K562 (cell line): Measurements from ENCODE around the gene MOGAT2. TPM values are rescaled to one million over a fixed set of nuclear protein-coding genes. Genes with fewer than 3 reads are reported as not detected.
A peak's percentile ranks its signal among the peaks of the same experiment; 100 is the strongest.

Experiments
- ATAC-seq: fragments of 200-7000 bp; cut with Tn5 transposase; 3 replicates; pipeline ENCODE4 v1.9.1; 2020; ENCODE audit warnings: moderate library complexity
- BruUV-seq: library from RNA; stranded (reverse); fragments of 400-500 nt; replicated peaks from 2 replicates; lab custom pipeline; 2021; lab: Mats Ljungman, UMichigan
- CTCF ChIA-PET: fragments of 300-600 bp; formaldehyde crosslinking; extraction: SDS; loops from one replicate; lab custom pipeline; 2021; ENCODE audit warnings: low intra/inter-chr PET ratio; lab: Yijun Ruan, JAX
- POLR2A ChIA-PET: fragments of 300-600, 350-650 bp; sonication (Branson Sonifier 250); formaldehyde crosslinking; extraction: SDS; loops from one replicate; lab custom pipeline; 2021; ENCODE audit warnings: antibody characterized with exemption, inconsistent platforms; lab: Yijun Ruan, JAX
- DNase-seq, 4 experiments: peaks; one replicate each; pipeline versions ENCODE4 v3.0.0 to v3.0.0-alpha.2; 2011 to 2018; ENCODE audit warnings: low spot score in 3 of 4, mixed read lengths in 3 of 4; ENCODE audit errors: extremely low read depth in 1 of 4
- FAIRE-seq: peaks from 2 replicates; lab custom pipeline; 2011; peaks lifted over from hg19 to GRCh38; lab: Jason Lieb, UNC
- H2AFZ ChIP-seq: 2 replicates; pipeline ENCODE4 v1.6.0; 2011; ENCODE audit warnings: low read depth, low read length, control low read depth, inconsistent platforms
- H3K27ac ChIP-seq: fragments of 200-600 bp; 3 replicates; pipeline ENCODE4 v1.8.0; 2011; ENCODE audit warnings: low read depth, mild to moderate bottlenecking, control low read depth, inconsistent platforms, low read length, moderate library complexity, mixed read lengths; ENCODE audit errors: extremely low read depth
- H3K27me3 ChIP-seq, 2 experiments: fragments of 300-600 bp in 1 of 2; 2 replicates in 1 of 2; 3 replicates in 1 of 2; pipeline versions ENCODE4 v1.6.0 to v1.8.0; 2011; ENCODE audit warnings: inconsistent platforms in 2 of 2, low read length in 2 of 2, mild to moderate bottlenecking in 1 of 2, mixed read lengths in 1 of 2, moderate library complexity in 1 of 2; ENCODE audit not compliant: control insufficient read depth in 2 of 2, insufficient read depth in 2 of 2
- H3K36me3 ChIP-seq: fragments of 300-600 bp; 3 replicates; pipeline ENCODE4 v1.8.0; 2011; ENCODE audit warnings: mild to moderate bottlenecking, low read length, inconsistent platforms; ENCODE audit not compliant: control insufficient read depth, insufficient read depth
- H3K4me1 ChIP-seq, 2 experiments: fragments of 200-600 bp in 1 of 2; replicated peaks in 1 of 2; 2 replicates in 1 of 2; 3 replicates in 1 of 2; pipeline versions ENCODE4 v1.5.1 to v1.8.0; 2011; ENCODE audit warnings: inconsistent platforms in 2 of 2, low read length in 2 of 2, mild to moderate bottlenecking in 1 of 2, mixed read lengths in 1 of 2, moderate library complexity in 1 of 2; ENCODE audit not compliant: control insufficient read depth in 2 of 2, insufficient read depth in 2 of 2
- H3K4me2 ChIP-seq: 2 replicates; pipeline ENCODE4 v1.6.1; 2011; ENCODE audit warnings: low read length, control low read depth, inconsistent platforms, mixed read lengths; ENCODE audit not compliant: insufficient read depth
- H3K4me3 ChIP-seq: fragments of 200-600 bp; sonication (generic), shearing (Covaris generic); 2 replicates; pipeline ENCODE4 v1.5.1; 2016; ENCODE audit warnings: control low read depth, inconsistent platforms
- H3K79me2 ChIP-seq: fragments of 200-600 bp; 3 replicates; pipeline ENCODE4 v1.8.0; 2011; ENCODE audit warnings: low read length, inconsistent platforms; ENCODE audit not compliant: control insufficient read depth, insufficient read depth
- H3K9ac ChIP-seq, 2 experiments: 2 replicates each; pipeline versions ENCODE4 v1.6.0 to v1.6.1; 2011; ENCODE audit warnings: low read depth in 2 of 2, low read length in 2 of 2, control low read depth in 1 of 2, inconsistent platforms in 1 of 2, mild to moderate bottlenecking in 1 of 2, mixed read lengths in 1 of 2; ENCODE audit not compliant: insufficient read depth in 1 of 2
- H3K9me1 ChIP-seq: one replicate; pipeline ENCODE4 v1.6.0; 2011; ENCODE audit warnings: inconsistent platforms, mild to moderate bottlenecking, low read length, moderate library complexity; ENCODE audit not compliant: control insufficient read depth, insufficient read depth
- H3K9me3 ChIP-seq: replicated peaks from 2 replicates; pipeline ENCODE4 v1.5.1; 2011; ENCODE audit warnings: low read depth, low read length, inconsistent platforms; ENCODE audit not compliant: control insufficient read depth, insufficient read depth
- H4K20me1 ChIP-seq: replicated peaks from 2 replicates; pipeline ENCODE4 v1.6.1; 2011; ENCODE audit warnings: low read length, inconsistent platforms, mixed read lengths; ENCODE audit not compliant: control insufficient read depth, insufficient read depth
- ARID1B ChIP-seq: fragments of 450-650 bp; IDR thresholded peaks from 2 replicates; pipeline ENCODE4 v1.6.1; 2016; ENCODE audit warnings: antibody characterized with exemption, mild to moderate bottlenecking, inconsistent platforms
- CBFA2T3 ChIP-seq: fragments of 450-650 bp; IDR thresholded peaks from 2 replicates; pipeline ENCODE4 v1.6.1; 2017
- CBX1 ChIP-seq: sonication (generic); IDR thresholded peaks from 2 replicates; pipeline ENCODE4 v1.6.1; 2016; ENCODE audit warnings: antibody characterized with exemption, low read depth, mild to moderate bottlenecking
- DIDO1 ChIP-seq: fragments of 450-650 bp; IDR thresholded peaks from 2 replicates; pipeline ENCODE4 v1.6.1; 2016; ENCODE audit warnings: low read depth, missing biosample characterization, missing genetic modification characterization
- EGR1 ChIP-seq: fragments of 450-650 bp; conservative IDR thresholded peaks from 2 replicates; pipeline ENCODE4 v1.6.1; 2017; ENCODE audit warnings: mild to moderate bottlenecking
- EZH2 ChIP-seq: IDR thresholded peaks from 2 replicates; pipeline ENCODE4 v1.6.1; 2012; ENCODE audit warnings: low read depth, mild to moderate bottlenecking, inconsistent platforms, low read length, borderline replicate concordance
- HMG20B ChIP-seq: fragments of 250-450 bp; sonication (Bioruptor Pico); IDR thresholded peaks from 2 replicates; pipeline ENCODE4 v1.5.0; 2021; ENCODE audit warnings: mild to moderate bottlenecking
- HNRNPH1 ChIP-seq: fragments of 200-400 bp; formaldehyde crosslinking; optimal IDR thresholded peaks from 2 replicates; pipeline ENCODE3; 2017; ENCODE audit warnings: low read depth, mild to moderate bottlenecking, low read length, moderate library complexity
- JUND ChIP-seq, 2 experiments: IDR thresholded peaks; 2 replicates in 1 of 2; 3 replicates in 1 of 2; pipeline ENCODE4 v1.6.1; 2011; ENCODE audit warnings: borderline replicate concordance in 2 of 2, low read depth in 2 of 2, low read length in 2 of 2, improper control_type of control experiment in 1 of 2, missing biosample characterization in 1 of 2, missing genetic modification characterization in 1 of 2, missing genetic modification reagents in 1 of 2
- KDM1A ChIP-seq, 2 experiments: fragments of 450-650 bp; IDR thresholded peaks; 2 replicates each; pipeline ENCODE4 v1.6.1; 2016; ENCODE audit warnings: mild to moderate bottlenecking in 2 of 2
- PHB2 ChIP-seq: fragments of 450-650 bp; IDR thresholded peaks from 2 replicates; pipeline ENCODE4 v1.6.1; 2017; ENCODE audit warnings: low read depth
- SMARCC2 ChIP-seq: fragments of 450-650 bp; IDR thresholded peaks from 2 replicates; pipeline ENCODE4 v1.6.1; 2017; ENCODE audit warnings: antibody characterized with exemption, moderate library complexity, mild to moderate bottlenecking, low read depth
- TAL1 ChIP-seq: fragments of 450-650 bp; IDR thresholded peaks from 2 replicates; pipeline ENCODE4 v1.6.1; 2016; ENCODE audit warnings: mild to moderate bottlenecking
- TEAD4 ChIP-seq, 2 experiments: sonication (generic) in 1 of 2; formaldehyde crosslinking in 1 of 2; IDR thresholded peaks; 2 replicates each; pipeline versions ENCODE4 v1.6.1 to v1.8.0; 2012 to 2022; ENCODE audit warnings: borderline replicate concordance in 1 of 2, inconsistent platforms in 1 of 2, low read length in 1 of 2, mild to moderate bottlenecking in 1 of 2, missing genetic modification reagents in 1 of 2
- TFAM ChIP-seq: fragments of 250-450 bp; sonication (Bioruptor Pico); conservative IDR thresholded peaks from 2 replicates; pipeline ENCODE4 v1.5.0; 2021; ENCODE audit warnings: mild to moderate bottlenecking, moderate library complexity
- ZC3H4 ChIP-seq: sonication (generic); formaldehyde crosslinking; IDR thresholded peaks from 2 replicates; pipeline ENCODE4 v1.9.0; 2021; ENCODE audit warnings: missing genetic modification reagents, borderline replicate concordance
- ZFX ChIP-seq: sonication (generic); formaldehyde crosslinking; IDR thresholded peaks from 2 replicates; pipeline ENCODE4 v1.8.0; 2022; ENCODE audit warnings: mild to moderate bottlenecking, missing genetic modification reagents, moderate library complexity
- ZNF274 ChIP-seq: IDR thresholded peaks from 2 replicates; pipeline ENCODE4 v1.6.1; 2011; ENCODE audit warnings: low read depth, mild to moderate bottlenecking, low read length, moderate library complexity, borderline replicate concordance
- ZNF589 ChIP-seq: fragments of 200-800 bp; sonication (Bioruptor generic); IDR thresholded peaks from 2 replicates; pipeline ENCODE4 v1.6.1; 2016; ENCODE audit warnings: low read depth, missing genetic modification characterization, missing compliant biosample characterization
- ZNF830 ChIP-seq: fragments of 250-450 bp; sonication (Bioruptor Pico); IDR thresholded peaks from 2 replicates; pipeline ENCODE4 v1.5.0; 2021; ENCODE audit warnings: mild to moderate bottlenecking
- WGBS: fragments of 100-300 bp; shearing (Covaris generic); methylation state at CpG from one replicate; pipeline ENCODE4 v1.1.6; 2016; ENCODE audit warnings: low coverage, mixed read lengths; ENCODE audit not compliant: insufficient coverage; ENCODE audit errors: missing lambda C conversion rate; 5-methylcytosine and 5-hydroxymethylcytosine counted together
- in situ Hi-C: fragments of 300-500 bp; cut with MboI; formaldehyde crosslinking; loops from 4 replicates; pipeline ENCODE4 v1.15.0; 2018; ENCODE audit warnings: inconsistent platforms, mixed read lengths
- intact Hi-C: fragments of 100-400 bp; cut with micrococcal nuclease; formaldehyde crosslinking; loops from 2 replicates; pipeline ENCODE4 v1.14.2; 2022
- polyA plus RNA-seq, 8 experiments: library from polyadenylated mRNA; depleted of rRNA in 4 of 8; stranded (reverse) in 5 of 8; unstranded in 3 of 8; fragments of >200 nt; fragmentation: Nextera tagmentation in 2 of 8; fragmentation: Illumina TruSeq in 1 of 8; extraction: Ambion mirVana in 2 of 8; extraction: Trizol in 1 of 8; gene quantifications; 2 replicates each; pipeline versions ENCODE4 v1.2.1 to v1.2.3, GENCODE V29; 2011 to 2014; ENCODE audit warnings: inconsistent platforms in 1 of 8, missing spikeins in 1 of 8
- total RNA-seq, 7 experiments: library from RNA; depleted of rRNA in 6 of 7; stranded (reverse); fragments of >200 nt in 6 of 7; fragmentation: Illumina TruSeq in 2 of 7; extraction: Trizol in 2 of 7; gene quantifications; 2 replicates each; pipeline versions ENCODE4 v1.2.1 to v1.2.3, GENCODE V29; 2011 to 2021; ENCODE audit warnings: low replicate concordance in 1 of 7
- TF ChIP-seq, protein P1 (sequence below): fragments of 250-450 bp; sonication (Bioruptor Pico); IDR thresholded peaks from 2 replicates; pipeline ENCODE4 v1.4.0; 2020; ENCODE audit warnings: mild to moderate bottlenecking, moderate library complexity, borderline replicate concordance

The MOGAT2 gene
- total and polyA plus RNA-seq, 9 of the 15 experiments (the other 6 are each of a cell fraction or from before 2014, with no cell fraction given): 0.09 TPM; not detected in 7

DNA sequence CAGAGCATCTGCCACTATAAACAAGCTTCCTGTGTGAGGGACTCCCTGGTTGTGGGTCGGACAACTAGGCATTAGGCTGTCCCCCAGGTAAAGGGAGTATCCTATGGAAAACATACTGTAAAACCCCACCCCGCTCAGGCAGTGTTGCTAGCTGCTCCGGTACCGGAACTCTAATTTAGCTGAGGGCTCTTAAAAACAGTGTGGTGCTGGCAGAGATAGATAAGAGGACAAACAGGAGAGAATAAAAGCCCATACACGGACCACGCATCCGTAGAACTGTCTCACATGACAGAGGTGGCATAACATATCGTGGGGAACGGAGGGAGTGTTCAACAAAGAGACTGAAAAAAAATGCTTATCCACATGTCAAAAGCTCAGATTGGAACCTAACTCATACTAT, 3.4 kb upstream of the MOGAT2 start:
- no peak overlapping the region for H3K4me3 ChIP-seq
- CTCF ChIA-PET: no interaction called here
- no peaks in the 10 kb centered on the region for H4K20me1 ChIP-seq
- no TSS peak for BruUV-seq
- no peaks in the 10 kb centered on the region for H3K79me2 ChIP-seq
- no peak overlapping the region for H3K27ac ChIP-seq
- WGBS: 0% methylated on average over 9 of the region's 9 CpGs
- no peaks in the 10 kb centered on the region for H3K9me1 ChIP-seq
- peak overlapping the region; percentile 49 for H2AFZ ChIP-seq
- intact Hi-C loops (no loop called here), in situ Hi-C loops (no loop called here)
- POLR2A ChIA-PET: interaction anchor here (0.6 to 0.7 kb wide), 2 partner anchors 51 to 233 kb away, joined by 3 read pairs; no protein-coding TSS in a partner anchor
- peak; percentile 60 to 82 (median 73) for DNase-seq
- ATAC-seq: peak; percentile 92
- peak overlapping the region in 1 of 2 experiments; percentile 11; a peak in 1 of 4 replicates for H3K9ac ChIP-seq
- H3K4me1 ChIP-seq: peaks cover 3 to 13% of the 10 kb centered on the region in 2 experiments; a peak in 3 of 5 replicates
- H3K27me3 ChIP-seq: peaks cover 0 to 7% of the 10 kb centered on the region in 2 experiments; a peak in 1 of 5 replicates
- H3K36me3 ChIP-seq: no peaks in the 10 kb centered on the region
- peak overlapping the region; percentile 52 for H3K4me2 ChIP-seq
- peak; percentile 48 for FAIRE-seq
- no peaks in the 10 kb centered on the region for H3K9me3 ChIP-seq
- TF ChIP-seq CBFA2T3 (peak; percentile 87), HNRNPH1 (no peak), PHB2 (no peak), ZFX (CRISPR knock-in tag) (no peak), ZC3H4 (CRISPR knock-in tag) (no peak), KDM1A (IDR thresholded peaks at IDR 0.05) (peak in 1 of 2 experiments; percentile 58; a peak in 2 of 4 replicates), CBX1 (no peak), TEAD4 (IDR thresholded peaks at IDR 0.05; ENCODE audit: low read length) (peak; percentile 66), TEAD4 (CRISPR knock-in tag; IDR thresholded peaks at IDR 0.05; ENCODE audit: borderline replicate concordance) (no peak), EZH2 (no peak), TAL1 (peak; percentile 70), ZNF589 (CRISPR knock-in tag) (peak; percentile 70; the same call in 1 of the 2 replicates), SMARCC2 (no peak; the same call in 1 of the 2 replicates), TFAM (CRISPR knock-in tag) (no peak), ZNF830 (CRISPR knock-in tag) (no peak), JUND (IDR thresholded peaks at IDR 0.05; ENCODE audit: borderline replicate concordance, low read depth, low read length) (no peak; the same call in 1 of the 2 replicates), JUND (tag; IDR thresholded peaks at IDR 0.05; ENCODE audit: borderline replicate concordance, low read depth, low read length) (no peak), HMG20B (CRISPR knock-in tag) (no peak), DIDO1 (tag) (no peak), ZNF274 (no peak), EGR1 (0 out of 2 replicates have a peak, but pooled peaks have one; percentile 5), ARID1B (peak; percentile 88)
- TF ChIP-seq, protein P1, sequence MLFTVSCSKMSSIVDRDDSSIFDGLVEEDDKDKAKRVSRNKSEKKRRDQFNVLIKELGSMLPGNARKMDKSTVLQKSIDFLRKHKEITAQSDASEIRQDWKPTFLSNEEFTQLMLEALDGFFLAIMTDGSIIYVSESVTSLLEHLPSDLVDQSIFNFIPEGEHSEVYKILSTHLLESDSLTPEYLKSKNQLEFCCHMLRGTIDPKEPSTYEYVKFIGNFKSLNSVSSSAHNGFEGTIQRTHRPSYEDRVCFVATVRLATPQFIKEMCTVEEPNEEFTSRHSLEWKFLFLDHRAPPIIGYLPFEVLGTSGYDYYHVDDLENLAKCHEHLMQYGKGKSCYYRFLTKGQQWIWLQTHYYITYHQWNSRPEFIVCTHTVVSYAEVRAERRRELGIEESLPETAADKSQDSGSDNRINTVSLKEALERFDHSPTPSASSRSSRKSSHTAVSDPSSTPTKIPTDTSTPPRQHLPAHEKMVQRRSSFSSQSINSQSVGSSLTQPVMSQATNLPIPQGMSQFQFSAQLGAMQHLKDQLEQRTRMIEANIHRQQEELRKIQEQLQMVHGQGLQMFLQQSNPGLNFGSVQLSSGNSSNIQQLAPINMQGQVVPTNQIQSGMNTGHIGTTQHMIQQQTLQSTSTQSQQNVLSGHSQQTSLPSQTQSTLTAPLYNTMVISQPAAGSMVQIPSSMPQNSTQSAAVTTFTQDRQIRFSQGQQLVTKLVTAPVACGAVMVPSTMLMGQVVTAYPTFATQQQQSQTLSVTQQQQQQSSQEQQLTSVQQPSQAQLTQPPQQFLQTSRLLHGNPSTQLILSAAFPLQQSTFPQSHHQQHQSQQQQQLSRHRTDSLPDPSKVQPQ: no peak
